HepG2 (cell line): ENCODE results near the gene C14orf93. TPM values are rescaled to one million over a fixed set of nuclear protein-coding genes. Genes with fewer than 3 reads are reported as not detected.

ENCODE experiments used
- DBP ChIP-seq: sonication (generic); formaldehyde crosslinking; IDR thresholded peaks from 2 replicates; pipeline ENCODE4 v1.4.0; 2020; ENCODE audit warnings: missing genetic modification reagents; ENCODE audit errors: not compliant biosample characterization
- IKZF5 ChIP-seq: IDR thresholded peaks from 2 replicates; pipeline ENCODE4 v1.6.1; 2018; ENCODE audit warnings: missing genetic modification reagents, mild to moderate bottlenecking, missing compliant biosample characterization
- JUND ChIP-seq: sonication (generic); formaldehyde crosslinking; IDR thresholded peaks from 2 replicates; pipeline ENCODE4 v1.8.0; 2022; ENCODE audit warnings: mild to moderate bottlenecking, missing genetic modification reagents
- KDM5B ChIP-seq: sonication (generic); formaldehyde crosslinking; IDR thresholded peaks from 2 replicates; pipeline ENCODE4 v1.4.0; 2020; ENCODE audit warnings: missing genetic modification reagents, mild to moderate bottlenecking, borderline replicate concordance
- MLXIP ChIP-seq: sonication (generic); formaldehyde crosslinking; IDR thresholded peaks from 2 replicates; pipeline ENCODE4 v1.9.0; 2021; ENCODE audit warnings: missing genetic modification reagents, borderline replicate concordance
- RNF219 ChIP-seq: sonication (generic); formaldehyde crosslinking; IDR thresholded peaks from 2 replicates; pipeline ENCODE4 v1.5.0; 2020; ENCODE audit warnings: mild to moderate bottlenecking, missing genetic modification reagents
- SMARCE1 ChIP-seq: fragments of 450-650 bp; IDR thresholded peaks from 2 replicates; pipeline ENCODE4 v1.6.1; 2017; ENCODE audit warnings: borderline replicate concordance
- ZNF142 ChIP-seq: sonication (generic); formaldehyde crosslinking; IDR thresholded peaks from 2 replicates; pipeline ENCODE4 v1.4.0; 2020; ENCODE audit warnings: missing genetic modification reagents
- ZNF296 ChIP-seq: sonication (generic); formaldehyde crosslinking; conservative IDR thresholded peaks from 2 replicates; pipeline ENCODE4 v1.5.0; 2020; ENCODE audit warnings: mild to moderate bottlenecking, missing genetic modification reagents
- ZNF317 ChIP-seq: sonication (generic); formaldehyde crosslinking; IDR thresholded peaks from 2 replicates; pipeline ENCODE4 v1.5.0; 2020; ENCODE audit warnings: mild to moderate bottlenecking, missing genetic modification reagents
- ZNF329 ChIP-seq: sonication (generic); formaldehyde crosslinking; IDR thresholded peaks from 2 replicates; pipeline ENCODE4 v1.9.0; 2021; ENCODE audit warnings: low read depth, mild to moderate bottlenecking, missing genetic modification reagents
- ZNF333 ChIP-seq: sonication (generic); formaldehyde crosslinking; IDR thresholded peaks from 2 replicates; pipeline ENCODE4 v1.4.0; 2020; ENCODE audit warnings: mild to moderate bottlenecking, missing genetic modification reagents, borderline replicate concordance
- ZNF335 ChIP-seq: sonication (generic); formaldehyde crosslinking; IDR thresholded peaks from 2 replicates; pipeline ENCODE4 v1.4.0; 2020; ENCODE audit warnings: missing genetic modification reagents
- ZNF460 ChIP-seq: sonication (generic); formaldehyde crosslinking; IDR thresholded peaks from 2 replicates; pipeline ENCODE4 v1.5.1; 2020; ENCODE audit warnings: missing genetic modification reagents, mild to moderate bottlenecking, borderline replicate concordance
- ZNF761 ChIP-seq: sonication (generic); formaldehyde crosslinking; conservative IDR thresholded peaks from 2 replicates; pipeline ENCODE4 v1.4.0; 2020; ENCODE audit warnings: mild to moderate bottlenecking, missing genetic modification reagents
- ZNF777 ChIP-seq: sonication (generic); formaldehyde crosslinking; IDR thresholded peaks from 2 replicates; pipeline ENCODE4 v1.4.0; 2020; ENCODE audit warnings: missing genetic modification reagents
- polyA plus RNA-seq, 8 experiments: library from polyadenylated mRNA; depleted of rRNA in 3 of 8; stranded (reverse) in 7 of 8; unstranded in 1 of 8; fragments of >200 nt; fragmentation: Illumina TruSeq in 4 of 8; extraction: Trizol in 4 of 8; gene quantifications; 2 replicates each; pipeline versions ENCODE4 v1.2.1 to v1.2.3, GENCODE V29; 2011 to 2016; ENCODE audit warnings: low read depth in 4 of 8, missing spikeins in 1 of 8, mixed read lengths in 1 of 8; ENCODE audit not compliant: insufficient read depth in 1 of 8
- total RNA-seq, 5 experiments: library from RNA; depleted of rRNA; stranded (reverse); fragments of >200 nt; fragmentation: Illumina TruSeq; extraction: Trizol; gene quantifications; 2 replicates each; pipeline ENCODE4 v1.2.3, GENCODE V29; 2016; ENCODE audit warnings: low read depth in 1 of 5

Gene C14orf93
- total and polyA plus RNA-seq, 2 of the 13 experiments (the other 11 are each of a cell fraction or from before 2014, with no cell fraction given), result 11.4 to 22.5 TPM

- TF ChIP-seq ZNF142 (CRISPR knock-in tag), result no peak
- 0 out of 2 replicates have a peak, but pooled peaks have one; percentile 47 for TF ChIP-seq ZNF777 (CRISPR knock-in tag)
- peak; percentile 79 for TF ChIP-seq ZNF317 (CRISPR knock-in tag)
- TF ChIP-seq ZNF761 (CRISPR knock-in tag), result 0 out of 2 replicates have a peak, but pooled peaks have one; percentile 52
- TF ChIP-seq KDM5B (CRISPR knock-in tag), result 0 out of 2 replicates have a peak, but pooled peaks have one; percentile 44
- TF ChIP-seq RNF219 (CRISPR knock-in tag), result no peak
- no peak for TF ChIP-seq ZNF329 (CRISPR knock-in tag)
- no peak for TF ChIP-seq ZNF460
- TF ChIP-seq MLXIP, result no peak
- TF ChIP-seq ZNF296 (CRISPR knock-in tag), result peak; percentile 83; the same call in 1 of the 2 replicates
- no peak for TF ChIP-seq JUND (CRISPR knock-in tag)
- TF ChIP-seq SMARCE1, result no peak
- peak; percentile 69 for TF ChIP-seq ZNF333
- peak; percentile 30; the same call in 1 of the 2 replicates for TF ChIP-seq ZNF335 (CRISPR knock-in tag)
- peak; percentile 66 for TF ChIP-seq DBP (CRISPR knock-in tag)
- peak; percentile 51; the same call in 1 of the 2 replicates for TF ChIP-seq IKZF5
Measured at GRCh38 chr14:22994762-22995275, 15.1 kb downstream of the C14orf93 start (continued).
